Measurements from ENCODE around the gene ADAMTSL1.

Gene ADAMTSL1

GRCh38 chr9:18461496-18461895 lies 12.5 kb upstream of the ADAMTSL1 start:
- no peak for TF ChIP-seq CTCF (IDR thresholded peaks at IDR 0.05; ENCODE audit: control insufficient read depth, extremely low read depth, insufficient read depth)
- DNase-seq (ENCODE audit: low read depth): no peak
- no peak overlapping the region for H3K4me3 ChIP-seq (ENCODE audit: low read depth, low read length)

- no peak for TF ChIP-seq CTCF (IDR thresholded peaks at IDR 0.05; ENCODE audit: control insufficient read depth, extremely low read depth, insufficient read depth)
- H3K4me3 ChIP-seq (ENCODE audit: low read depth, low read length): no peak overlapping the region
- DNase-seq (ENCODE audit: low read depth): no peak
Measured at GRCh38 chr9:18463991-18464390, 10.0 kb upstream of the ADAMTSL1 start.

DNA sequence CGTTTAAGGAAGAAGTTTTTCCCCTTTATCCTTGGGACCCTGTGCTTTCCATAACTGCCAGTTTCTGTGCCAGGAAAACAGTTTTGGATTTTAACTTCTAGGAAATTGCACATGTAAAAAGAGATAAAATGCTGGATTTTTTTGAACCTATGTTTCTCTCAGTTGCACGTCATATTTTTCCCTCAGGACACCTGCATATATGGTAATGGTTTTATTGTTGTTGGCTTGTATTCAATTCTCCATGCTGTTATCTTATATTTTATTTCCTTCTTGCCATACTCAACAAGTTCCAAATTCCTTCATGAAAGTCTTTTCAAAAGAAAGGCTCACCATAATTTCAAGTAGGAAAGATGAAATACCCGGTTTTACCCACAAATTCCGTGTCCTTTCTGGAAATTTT lies 7.9 kb upstream of the ADAMTSL1 start:
- no peak overlapping the region for H3K4me3 ChIP-seq (ENCODE audit: low read depth, low read length)
- TF ChIP-seq CTCF (IDR thresholded peaks at IDR 0.05; ENCODE audit: control insufficient read depth, extremely low read depth, insufficient read depth): no peak
- no peak for DNase-seq (ENCODE audit: low read depth)

GRCh38 chr9:18467696-18468095 lies 6.3 kb upstream of the ADAMTSL1 start:
- no peak for TF ChIP-seq CTCF (IDR thresholded peaks at IDR 0.05; ENCODE audit: control insufficient read depth, extremely low read depth, insufficient read depth)
- no peak overlapping the region for H3K4me3 ChIP-seq (ENCODE audit: low read depth, low read length)
- no peak for DNase-seq (ENCODE audit: low read depth)

GRCh38 chr9:18472435-18472834 lies 1.5 kb upstream of the ADAMTSL1 start:
- TF ChIP-seq CTCF (IDR thresholded peaks at IDR 0.05; ENCODE audit: control insufficient read depth, extremely low read depth, insufficient read depth): no peak
- H3K4me3 ChIP-seq (ENCODE audit: low read depth, low read length): no peak overlapping the region
- no peak for DNase-seq (ENCODE audit: low read depth)

DNA sequence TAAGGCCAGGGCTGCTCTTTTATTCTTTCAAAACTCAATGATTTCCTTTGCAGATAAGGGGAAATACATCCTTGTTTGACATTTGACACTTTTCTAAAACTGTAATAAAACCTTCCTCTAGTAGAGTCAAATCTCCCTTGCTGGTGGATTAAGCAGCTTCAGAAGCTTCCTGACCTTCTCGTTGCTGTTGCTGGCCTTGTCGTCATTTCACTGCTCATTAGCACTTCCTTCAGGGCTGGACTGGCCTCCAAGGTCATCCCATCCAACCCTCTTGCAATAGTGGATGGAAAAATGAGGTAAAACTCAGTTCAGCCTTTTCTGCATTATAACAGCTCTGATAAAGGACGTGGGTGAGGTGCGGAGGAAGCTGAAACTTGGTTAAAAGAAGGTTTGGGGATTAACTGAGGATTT lies 1.1 kb upstream of the ADAMTSL1 start:
- no peak for DNase-seq (ENCODE audit: low read depth)

More for the DNA sequence above, 1.1 kb upstream of the ADAMTSL1 start:
- H3K4me3 ChIP-seq (ENCODE audit: low read depth, low read length): no peak overlapping the region
- TF ChIP-seq CTCF (IDR thresholded peaks at IDR 0.05; ENCODE audit: control insufficient read depth, extremely low read depth, insufficient read depth): no peak
